Rectal smooth muscle tissue (tissue), 1 donor: ENCODE measurements around the gene SRY.
"Not testable (repeated sequence)": the region's sequence is repeated elsewhere in the genome, so short reads cannot be mapped to it uniquely, and the experiment has no call there.

Experiments used
- H3K27ac ChIP-seq: one replicate; pipeline ENCODE4 v1.7.0; 2013; ENCODE audit warnings: low read depth, low read length, inconsistent platforms
- H3K27me3 ChIP-seq: one replicate; pipeline ENCODE4 v1.7.0; 2013; ENCODE audit warnings: low read length; ENCODE audit not compliant: control insufficient read depth, insufficient read depth
- H3K36me3 ChIP-seq: one replicate; pipeline ENCODE4 v1.7.0; 2013; ENCODE audit warnings: low read length; ENCODE audit not compliant: control insufficient read depth, insufficient read depth
- H3K4me1 ChIP-seq: one replicate; pipeline ENCODE4 v1.7.0; 2013; ENCODE audit warnings: low read length; ENCODE audit not compliant: control insufficient read depth, insufficient read depth
- H3K4me3 ChIP-seq: one replicate; pipeline ENCODE4 v1.7.0; 2013; ENCODE audit warnings: low read length
- H3K9ac ChIP-seq: one replicate; pipeline ENCODE4 v1.7.0; 2013; ENCODE audit warnings: low read length

SRY gene

GRCh38 chrY:2787600-2787999 lies at the start of gene SRY:
TSS of gene SRY (minus strand) at chrY:2787682. CDS start at chrY:2787603, 79 bp downstream.
- Histone ChIP-seq H3K36me3 (no peaks in the 10 kb centered on the region), H3K4me1 (no peaks in the 10 kb centered on the region), H3K27ac (no peak within 1 kb of the TSS), H3K27me3 (no peaks in the 10 kb centered on the region), H3K4me3 (no peak within 1 kb of the TSS), H3K9ac (no peak within 1 kb of the TSS)

GRCh38 chrY:2837078-2837477 lies 49.6 kb upstream of the SRY start:
- H3K27me3 ChIP-seq: no peaks in the 10 kb centered on the region
- no peaks in the 10 kb centered on the region for H3K36me3 ChIP-seq
- H3K9ac ChIP-seq: no peak overlapping the region
- H3K27ac ChIP-seq: no peak overlapping the region
- no peaks in the 10 kb centered on the region for H3K4me1 ChIP-seq
- no peak overlapping the region for H3K4me3 ChIP-seq

- Histone ChIP-seq H3K9ac (no peak overlapping the region), H3K27me3 (no peaks in the 10 kb centered on the region), H3K27ac (no peak overlapping the region), H3K4me3 (no peak overlapping the region), H3K4me1 (no peaks in the 10 kb centered on the region), H3K36me3 (no peaks in the 10 kb centered on the region)
Observed at GRCh38 chrY:2835230-2835629, 47.7 kb upstream of the SRY start.

GRCh38 chrY:2828497-2828896 lies 41.0 kb upstream of the SRY start:
- H3K36me3 ChIP-seq: no peaks in the 10 kb centered on the region
- H3K4me1 ChIP-seq: no peaks in the 10 kb centered on the region
- no peak overlapping the region for H3K9ac ChIP-seq
- H3K27ac ChIP-seq: no peak overlapping the region
- H3K27me3 ChIP-seq: no peaks in the 10 kb centered on the region
- H3K4me3 ChIP-seq: no peak overlapping the region

- no peak overlapping the region for H3K27ac ChIP-seq
- no peaks in the 10 kb centered on the region for H3K36me3 ChIP-seq
- H3K27me3 ChIP-seq: no peaks in the 10 kb centered on the region
- H3K4me3 ChIP-seq: no peak overlapping the region
- H3K4me1 ChIP-seq: no peaks in the 10 kb centered on the region
- no peak overlapping the region for H3K9ac ChIP-seq
Observed at GRCh38 chrY:2824471-2824870, 37.0 kb upstream of the SRY start.

GRCh38 chrY:2817146-2817896 lies 29.8 kb upstream of the SRY start:
- H3K36me3 ChIP-seq, H3K4me1 ChIP-seq, H3K27me3 ChIP-seq, H3K4me3 ChIP-seq, H3K9ac ChIP-seq, H3K27ac ChIP-seq: not testable (repeated sequence)

- no peak overlapping the region for H3K9ac ChIP-seq
- no peaks in the 10 kb centered on the region for H3K4me1 ChIP-seq
- no peaks in the 10 kb centered on the region for H3K27me3 ChIP-seq
- H3K4me3 ChIP-seq: no peak overlapping the region
- H3K36me3 ChIP-seq: no peaks in the 10 kb centered on the region
- no peak overlapping the region for H3K27ac ChIP-seq
Observed at GRCh38 chrY:2800246-2800645, 12.8 kb upstream of the SRY start.

- Histone ChIP-seq H3K36me3 (no peaks in the 10 kb centered on the region), H3K27ac (no peak overlapping the region), H3K4me3 (no peak overlapping the region), H3K4me1 (no peaks in the 10 kb centered on the region), H3K9ac (no peak overlapping the region), H3K27me3 (no peaks in the 10 kb centered on the region)
Observed at GRCh38 chrY:2797991-2798390, 10.5 kb upstream of the SRY start.

- Histone ChIP-seq H3K36me3 (no peaks in the 10 kb centered on the region), H3K9ac (no peak overlapping the region), H3K4me1 (no peaks in the 10 kb centered on the region), H3K4me3 (no peak overlapping the region), H3K27ac (no peak overlapping the region), H3K27me3 (no peaks in the 10 kb centered on the region)
Observed at GRCh38 chrY:2796977-2797523, 9.6 kb upstream of the SRY start.

- Histone ChIP-seq H3K4me3 (no peak overlapping the region), H3K27ac (no peak overlapping the region), H3K27me3 (no peaks in the 10 kb centered on the region), H3K9ac (no peak overlapping the region), H3K4me1 (no peaks in the 10 kb centered on the region), H3K36me3 (no peaks in the 10 kb centered on the region)
Observed at GRCh38 chrY:2789756-2790155, 2.3 kb upstream of the SRY start.

- Histone ChIP-seq H3K9ac (no peak overlapping the region), H3K4me3 (no peak overlapping the region), H3K27me3 (no peaks in the 10 kb centered on the region), H3K4me1 (no peaks in the 10 kb centered on the region), H3K36me3 (no peaks in the 10 kb centered on the region), H3K27ac (no peak overlapping the region)
Observed at GRCh38 chrY:2786876-2787512, 488 bp downstream of the SRY start.
